Mucosa of stomach (tissue), 1 donor: ENCODE measurements around the gene CAMKV.

ENCODE experiments used
- H3K27me3 ChIP-seq: one replicate; pipeline ENCODE4 v1.7.0; 2013; ENCODE audit warnings: mild to moderate bottlenecking, low read length; ENCODE audit not compliant: control insufficient read depth, insufficient read depth
- H3K36me3 ChIP-seq: one replicate; pipeline ENCODE4 v1.7.0; 2013; ENCODE audit warnings: low read length; ENCODE audit not compliant: control insufficient read depth, insufficient read depth
- H3K4me1 ChIP-seq: one replicate; pipeline ENCODE4 v1.7.0; 2013; ENCODE audit warnings: mild to moderate bottlenecking, low read length; ENCODE audit not compliant: control insufficient read depth, insufficient read depth
- H3K4me3 ChIP-seq: one replicate; pipeline ENCODE4 v1.7.0; 2013; ENCODE audit warnings: low read length
- H3K9ac ChIP-seq: one replicate; pipeline ENCODE4 v1.7.0; 2013; ENCODE audit warnings: mild to moderate bottlenecking, low read length, moderate library complexity
- H3K9me3 ChIP-seq: one replicate; pipeline ENCODE4 v1.7.0; 2013; ENCODE audit warnings: mild to moderate bottlenecking, low read length, moderate library complexity; ENCODE audit not compliant: control insufficient read depth
- donor health status: Pancreatic carcinoma.

The CAMKV gene

GRCh38 chr3:49865198-49865784, 4.4 kb downstream of the CAMKV start:
- H3K36me3 ChIP-seq: no peaks in the 10 kb centered on the region
- peaks cover 58% of the 10 kb centered on the region for H3K27me3 ChIP-seq
- H3K9ac ChIP-seq: no peak overlapping the region
- H3K9me3 ChIP-seq: no peaks in the 10 kb centered on the region
- H3K4me3 ChIP-seq: no peak overlapping the region
- H3K4me1 ChIP-seq: no peaks in the 10 kb centered on the region

GRCh38 chr3:49864505-49864904, 5.2 kb downstream of the CAMKV start:
- Histone ChIP-seq H3K4me1 (no peaks in the 10 kb centered on the region), H3K4me3 (no peak overlapping the region)

GRCh38 chr3:49859576-49860305, 10.0 kb downstream of the CAMKV start:
- Histone ChIP-seq H3K9ac (no peak overlapping the region), H3K36me3 (no peaks in the 10 kb centered on the region), H3K4me3 (no peak overlapping the region), H3K9me3 (no peaks in the 10 kb centered on the region), H3K4me1 (peaks cover 13% of the 10 kb centered on the region), H3K27me3 (peaks cover 17% of the 10 kb centered on the region)

More at GRCh38 chr3:49864505-49864904, 5.2 kb downstream of the CAMKV start:
- Histone ChIP-seq H3K9me3 (no peaks in the 10 kb centered on the region), H3K36me3 (no peaks in the 10 kb centered on the region), H3K27me3 (peaks cover 50% of the 10 kb centered on the region), H3K9ac (no peak overlapping the region)

DNA sequence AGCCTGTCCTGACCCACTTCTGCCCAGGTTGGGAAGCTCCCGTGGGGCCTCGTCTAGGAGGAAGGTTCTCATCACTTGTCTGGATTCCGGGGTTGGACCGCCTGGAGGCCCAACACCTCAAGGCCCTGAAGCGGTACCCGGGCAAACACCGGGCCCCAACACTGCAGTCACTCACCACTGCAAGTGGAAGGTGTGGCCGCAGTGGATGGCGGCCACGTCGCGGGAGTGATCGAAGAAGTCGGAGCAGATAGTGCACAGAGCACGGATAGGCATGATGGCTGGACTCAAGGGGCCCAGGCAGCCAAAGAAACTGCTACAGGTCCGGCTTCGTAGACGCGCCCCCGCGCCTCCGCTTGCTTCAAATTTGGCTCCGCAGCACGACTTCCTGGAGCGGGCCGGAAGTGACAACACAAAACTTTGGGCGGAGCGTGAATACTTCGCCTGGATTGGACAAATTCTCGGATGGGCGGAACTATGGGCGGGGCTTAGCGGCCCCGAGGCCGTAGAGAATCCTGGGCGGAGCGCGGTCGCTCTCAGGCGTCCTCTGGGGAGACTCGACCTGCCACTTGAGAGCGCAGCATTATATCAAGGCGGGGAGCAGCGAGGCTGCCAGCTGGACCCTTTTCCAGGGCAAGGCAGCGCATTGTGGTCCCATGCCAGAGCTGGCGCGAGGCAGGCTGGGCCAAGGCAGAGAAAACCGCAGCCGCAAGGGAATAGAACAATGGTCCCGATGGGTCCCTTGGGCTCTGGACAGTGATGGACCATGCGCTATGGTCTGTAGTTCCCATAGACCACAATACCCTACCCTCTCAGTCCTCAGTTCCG, 13.3 kb downstream of the CAMKV start, which contains the start of gene TRAIP:
TRAIP (minus strand) TSS at position 384 of the 825 bp plus-strand sequence; CDS start at position 273, 111 bp downstream.
- H3K9me3 ChIP-seq: no peaks in the 10 kb centered on the region
- H3K9ac ChIP-seq: peak within 1 kb of the TSS; percentile 16
- H3K36me3 ChIP-seq: no peaks in the 10 kb centered on the region
- peak within 1 kb of the TSS; percentile 61 for H3K4me3 ChIP-seq
- no peaks in the 10 kb centered on the region for H3K27me3 ChIP-seq
- peaks cover 13% of the 10 kb centered on the region for H3K4me1 ChIP-seq

GRCh38 chr3:49855662-49856061, 14.0 kb downstream of the CAMKV start:
- Histone ChIP-seq H3K9me3 (no peaks in the 10 kb centered on the region), H3K4me1 (peaks cover 13% of the 10 kb centered on the region), H3K4me3 (peak overlapping the region; percentile 61), H3K27me3 (no peaks in the 10 kb centered on the region), H3K9ac (no peak overlapping the region), H3K36me3 (no peaks in the 10 kb centered on the region)

DNA sequence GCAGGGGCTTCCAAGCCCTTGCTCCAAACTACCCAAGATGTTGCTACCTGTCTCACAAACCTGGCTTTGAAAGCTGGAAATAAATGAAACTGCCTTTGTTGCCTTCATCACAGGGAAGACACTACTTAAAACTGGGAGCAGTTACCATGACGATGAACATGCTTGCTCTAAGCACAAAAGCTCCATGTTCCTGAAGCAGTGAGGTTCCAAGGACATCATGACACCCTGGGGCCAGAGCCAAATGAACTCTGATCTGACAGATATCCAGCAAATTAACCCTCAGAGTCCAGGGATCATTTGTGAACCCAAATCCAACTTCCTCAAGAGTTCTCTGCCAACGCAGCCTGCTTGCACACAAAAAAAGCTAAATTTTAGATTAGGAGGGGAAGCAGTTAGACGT, 24.0 kb downstream of the CAMKV start:
- Histone ChIP-seq H3K4me1 (no peaks in the 10 kb centered on the region), H3K4me3 (no peak overlapping the region)

GRCh38 chr3:49844464-49845183, 25.1 kb downstream of the CAMKV start:
- Histone ChIP-seq H3K4me1 (no peaks in the 10 kb centered on the region), H3K36me3 (no peaks in the 10 kb centered on the region), H3K27me3 (no peaks in the 10 kb centered on the region), H3K9ac (no peak overlapping the region), H3K9me3 (no peaks in the 10 kb centered on the region), H3K4me3 (no peak overlapping the region)

More for the DNA sequence above, 24.0 kb downstream of the CAMKV start:
- Histone ChIP-seq H3K9ac (no peak overlapping the region), H3K27me3 (no peaks in the 10 kb centered on the region), H3K36me3 (no peaks in the 10 kb centered on the region), H3K9me3 (no peaks in the 10 kb centered on the region)

- H3K4me1 ChIP-seq: peaks cover 6% of the 10 kb centered on the region
- no peaks in the 10 kb centered on the region for H3K36me3 ChIP-seq
- no peaks in the 10 kb centered on the region for H3K9me3 ChIP-seq
- H3K27me3 ChIP-seq: no peaks in the 10 kb centered on the region
- H3K4me3 ChIP-seq: no peak overlapping the region
- no peak overlapping the region for H3K9ac ChIP-seq
Observed at GRCh38 chr3:49842843-49843517, 26.7 kb downstream of the CAMKV start.

DNA sequence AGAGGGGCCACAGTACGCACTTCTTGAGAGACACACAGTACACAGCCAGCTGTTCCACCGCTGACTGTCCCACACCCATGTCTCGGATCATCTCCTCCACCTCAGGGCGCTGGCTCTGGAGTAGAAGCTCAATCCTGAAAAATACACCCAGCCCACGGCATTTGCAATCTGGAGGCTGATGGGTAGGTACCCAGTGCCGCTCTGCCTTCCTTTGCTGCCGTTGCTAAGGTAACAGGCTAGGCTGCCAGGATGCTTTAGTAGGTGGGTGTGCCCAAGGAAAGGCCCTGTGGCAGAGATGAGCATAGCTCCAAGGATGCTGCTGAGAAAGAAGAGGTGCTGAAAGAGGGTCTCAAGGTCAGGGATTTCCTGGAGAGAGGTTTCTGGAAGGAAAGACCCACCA, 27.9 kb downstream of the CAMKV start:
- Histone ChIP-seq H3K4me3 (no peak overlapping the region), H3K4me1 (peaks cover 6% of the 10 kb centered on the region), H3K27me3 (no peaks in the 10 kb centered on the region), H3K36me3 (no peaks in the 10 kb centered on the region), H3K9me3 (no peaks in the 10 kb centered on the region), H3K9ac (no peak overlapping the region)

GRCh38 chr3:49841126-49841696, 28.5 kb downstream of the CAMKV start:
- Histone ChIP-seq H3K4me3 (no peak overlapping the region), H3K36me3 (no peaks in the 10 kb centered on the region), H3K27me3 (no peaks in the 10 kb centered on the region), H3K9ac (no peak overlapping the region), H3K9me3 (no peaks in the 10 kb centered on the region), H3K4me1 (peaks cover 6% of the 10 kb centered on the region)

- H3K9ac ChIP-seq: no peak overlapping the region
- H3K4me3 ChIP-seq: no peak overlapping the region
- no peaks in the 10 kb centered on the region for H3K27me3 ChIP-seq
- H3K36me3 ChIP-seq: no peaks in the 10 kb centered on the region
- no peaks in the 10 kb centered on the region for H3K9me3 ChIP-seq
- H3K4me1 ChIP-seq: peaks cover 6% of the 10 kb centered on the region
Observed at GRCh38 chr3:49840388-49840787, 29.3 kb downstream of the CAMKV start.
